Right atrium auricular region (tissue), 2 donors: ENCODE results near the gene CDK5. TPM values are rescaled to one million over a fixed set of nuclear protein-coding genes. Genes with fewer than 3 reads are reported as not detected.

Source experiments
- DNase-seq: peaks from one replicate; pipeline ENCODE4 v3.0.0-alpha.2; 2019; ENCODE audit warnings: low spot score
- H3K27ac ChIP-seq, 2 donors: fragments of 200-600 bp; sonication (generic); 1 replicate in 1 of 2; 2 replicates in 1 of 2; pipeline ENCODE4 v1.5.1; 2016 to 2019
- H3K27me3 ChIP-seq, 2 donors: fragments of 200-600 bp; sonication (generic); one replicate each; pipeline versions ENCODE4 v1.5.1 to v1.6.0; 2017 to 2019
- H3K36me3 ChIP-seq: fragments of 200-600 bp; sonication (generic); one replicate; pipeline ENCODE4 v1.5.1; 2016
- H3K4me1 ChIP-seq, 2 donors: fragments of 200-600 bp; sonication (generic); one replicate each; pipeline versions ENCODE4 v1.5.1 to v1.6.0; 2017 to 2019
- H3K4me3 ChIP-seq, 2 donors: fragments of 200-600 bp; sonication (generic); 1 replicate in 1 of 2; 2 replicates in 1 of 2; pipeline ENCODE4 v1.5.1; 2017 to 2019; ENCODE audit warnings: mild to moderate bottlenecking in 1 of 2, moderate library complexity in 1 of 2
- H3K9me3 ChIP-seq, 2 donors: fragments of 200-600 bp; sonication (generic); one replicate each; pipeline ENCODE4 v1.5.1; 2019
- CTCF ChIP-seq, 2 donors: fragments of 200-600 bp; sonication (generic); IDR thresholded peaks; one replicate each; pipeline ENCODE4 v1.5.1; 2019; ENCODE audit warnings: antibody characterized with exemption in 2 of 2
- total RNA-seq, 2 donors: library from RNA; depleted of rRNA; stranded (reverse); fragments of >200 nt; gene quantifications; one replicate each; pipeline ENCODE4 v1.1.0, GENCODE V29; 2016

CDK5 gene
- total RNA-seq, 2 donors from 2014 or later: 4.4 to 4.9 TPM

- no peak overlapping the region for H3K27ac ChIP-seq
- H3K27me3 ChIP-seq: no peaks in the 10 kb centered on the region
- no peak for DNase-seq
- TF ChIP-seq CTCF (IDR thresholded peaks at IDR 0.05): no peak
- peaks cover 74% of the 10 kb centered on the region for H3K36me3 ChIP-seq
- no peak overlapping the region for H3K4me3 ChIP-seq
- no peaks in the 10 kb centered on the region for H3K9me3 ChIP-seq
- H3K4me1 ChIP-seq: peaks cover 0 to 24% of the 10 kb centered on the region in 2 donors
Observed at GRCh38 chr7:151066273-151066974, 8.7 kb upstream of the CDK5 start.

GRCh38 chr7:151065516-151065915, 7.8 kb upstream of the CDK5 start:
- no peak overlapping the region for H3K4me3 ChIP-seq
- H3K4me1 ChIP-seq: peaks cover 0 to 33% of the 10 kb centered on the region in 2 donors
- peaks cover 65% of the 10 kb centered on the region for H3K36me3 ChIP-seq
- no peak overlapping the region for H3K27ac ChIP-seq
- no peak for DNase-seq
- H3K9me3 ChIP-seq: no peaks in the 10 kb centered on the region
- no peaks in the 10 kb centered on the region for H3K27me3 ChIP-seq
- TF ChIP-seq CTCF (IDR thresholded peaks at IDR 0.05): no peak

GRCh38 chr7:151064993-151065392, 7.3 kb upstream of the CDK5 start:
- Histone ChIP-seq H3K36me3 (peaks cover 59% of the 10 kb centered on the region), H3K9me3 (no peaks in the 10 kb centered on the region), H3K27me3 (no peaks in the 10 kb centered on the region), H3K4me1 (peaks cover 0 to 39% of the 10 kb centered on the region in 2 donors), H3K4me3 (no peak overlapping the region), H3K27ac (no peak overlapping the region)
- TF ChIP-seq CTCF (IDR thresholded peaks at IDR 0.05): no peak
- DNase-seq: no peak

- no peak overlapping the region for H3K4me3 ChIP-seq
- peaks cover 54% of the 10 kb centered on the region for H3K36me3 ChIP-seq
- no peaks in the 10 kb centered on the region for H3K27me3 ChIP-seq
- no peak for DNase-seq
- H3K9me3 ChIP-seq: no peaks in the 10 kb centered on the region
- H3K4me1 ChIP-seq: peaks cover 0 to 40% of the 10 kb centered on the region in 2 donors
- no peak overlapping the region for H3K27ac ChIP-seq
- no peak for TF ChIP-seq CTCF (IDR thresholded peaks at IDR 0.05)
Observed at GRCh38 chr7:151064454-151064853, 6.8 kb upstream of the CDK5 start.

GRCh38 chr7:151063212-151063561, 5.5 kb upstream of the CDK5 start:
- Histone ChIP-seq H3K36me3 (peaks cover 41% of the 10 kb centered on the region), H3K9me3 (no peaks in the 10 kb centered on the region), H3K4me3 (peak overlapping the region in 1 of 2 donors; percentile 26), H3K4me1 (peaks cover 0 to 50% of the 10 kb centered on the region in 2 donors), H3K27ac (peak overlapping the region; percentile 94 to 97), H3K27me3 (no peaks in the 10 kb centered on the region)
- no peak for DNase-seq
- no peak for TF ChIP-seq CTCF (IDR thresholded peaks at IDR 0.05)
